Measurements from ENCODE around the gene TMEM213.

DNA sequence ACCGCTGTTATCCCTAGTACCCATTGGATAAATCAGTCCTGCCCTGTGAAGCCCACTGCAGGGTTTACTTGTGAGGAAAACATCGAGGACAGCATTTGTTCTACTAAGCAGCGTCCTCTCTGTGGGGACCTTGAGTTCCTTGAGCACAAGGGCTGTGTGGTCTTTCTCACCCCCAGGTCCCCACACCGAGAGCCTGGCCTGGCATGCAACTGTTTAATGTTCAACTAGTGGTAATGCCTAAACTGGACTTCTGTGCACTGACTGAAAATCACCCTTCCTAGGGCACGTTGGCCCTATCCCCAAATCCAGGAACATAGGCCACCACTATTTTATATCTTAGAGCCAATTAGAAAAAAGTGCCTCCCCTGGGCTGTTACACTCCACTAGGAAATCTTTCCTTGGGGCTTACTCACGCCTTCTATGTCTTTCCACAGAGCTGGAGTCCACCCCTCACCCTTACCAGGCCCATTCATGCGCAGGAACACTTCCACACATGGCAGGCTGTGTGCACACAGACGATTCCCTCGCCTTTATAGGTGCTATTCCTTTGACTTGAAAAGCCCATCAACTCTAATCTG is 1.7 kb upstream of the TMEM213 start:
- TF ChIP-seq, protein P1, sequence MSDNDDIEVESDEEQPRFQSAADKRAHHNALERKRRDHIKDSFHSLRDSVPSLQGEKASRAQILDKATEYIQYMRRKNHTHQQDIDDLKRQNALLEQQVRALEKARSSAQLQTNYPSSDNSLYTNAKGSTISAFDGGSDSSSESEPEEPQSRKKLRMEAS (IDR thresholded peaks at IDR 0.05), result no peak
- TF ChIP-seq TAF1 (IDR thresholded peaks at IDR 0.05; ENCODE audit: low read depth, low read length) (no peak), POLR2A (IDR thresholded peaks at IDR 0.05; ENCODE audit: control extremely low read depth in 1 of 2, low read depth in 2 of 2, low read length in 2 of 2) (no peak), SIN3A (conservative IDR thresholded peaks at IDR 0.05 in 1 of 2, IDR thresholded peaks at IDR 0.05 in 1 of 2; ENCODE audit: low read depth in 1 of 2, low read length in 2 of 2) (no peak)
- TF ChIP-seq, protein P2, sequence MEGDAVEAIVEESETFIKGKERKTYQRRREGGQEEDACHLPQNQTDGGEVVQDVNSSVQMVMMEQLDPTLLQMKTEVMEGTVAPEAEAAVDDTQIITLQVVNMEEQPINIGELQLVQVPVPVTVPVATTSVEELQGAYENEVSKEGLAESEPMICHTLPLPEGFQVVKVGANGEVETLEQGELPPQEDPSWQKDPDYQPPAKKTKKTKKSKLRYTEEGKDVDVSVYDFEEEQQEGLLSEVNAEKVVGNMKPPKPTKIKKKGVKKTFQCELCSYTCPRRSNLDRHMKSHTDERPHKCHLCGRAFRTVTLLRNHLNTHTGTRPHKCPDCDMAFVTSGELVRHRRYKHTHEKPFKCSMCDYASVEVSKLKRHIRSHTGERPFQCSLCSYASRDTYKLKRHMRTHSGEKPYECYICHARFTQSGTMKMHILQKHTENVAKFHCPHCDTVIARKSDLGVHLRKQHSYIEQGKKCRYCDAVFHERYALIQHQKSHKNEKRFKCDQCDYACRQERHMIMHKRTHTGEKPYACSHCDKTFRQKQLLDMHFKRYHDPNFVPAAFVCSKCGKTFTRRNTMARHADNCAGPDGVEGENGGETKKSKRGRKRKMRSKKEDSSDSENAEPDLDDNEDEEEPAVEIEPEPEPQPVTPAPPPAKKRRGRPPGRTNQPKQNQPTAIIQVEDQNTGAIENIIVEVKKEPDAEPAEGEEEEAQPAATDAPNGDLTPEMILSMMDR (IDR thresholded peaks at IDR 0.05; ENCODE audit: control extremely low read depth in 1 of 3, insufficient read depth in 1 of 3, low read depth in 1 of 3, low read length in 3 of 3), result no peak

Data from H1 (cell line).